Fibroblast of skin of abdomen (primary cell): ENCODE measurements around the gene NDST3. TPM values are rescaled to one million over a fixed set of nuclear protein-coding genes. Genes with fewer than 3 reads are reported as not detected.
A peak's percentile ranks its signal among the peaks of the same experiment; 100 is the strongest.

Experiments
- DNase-seq: peaks from one replicate; pipeline ENCODE4 v3.0.0-alpha.2; 2013
- polyA plus RNA-seq, 2 experiments: library from polyadenylated mRNA; unstranded; fragments of 120-200 nt; gene quantifications; one replicate each; pipeline ENCODE4 v1.2.1, GENCODE V29; 2013; ENCODE audit not compliant: insufficient read length in 2 of 2

The NDST3 gene
- polyA plus RNA-seq (2013, experiment 1 of 2; ENCODE audit: insufficient read length) = 0.12 TPM
- 0.16 TPM for polyA plus RNA-seq (2013, experiment 2 of 2; ENCODE audit: insufficient read length)

DNA sequence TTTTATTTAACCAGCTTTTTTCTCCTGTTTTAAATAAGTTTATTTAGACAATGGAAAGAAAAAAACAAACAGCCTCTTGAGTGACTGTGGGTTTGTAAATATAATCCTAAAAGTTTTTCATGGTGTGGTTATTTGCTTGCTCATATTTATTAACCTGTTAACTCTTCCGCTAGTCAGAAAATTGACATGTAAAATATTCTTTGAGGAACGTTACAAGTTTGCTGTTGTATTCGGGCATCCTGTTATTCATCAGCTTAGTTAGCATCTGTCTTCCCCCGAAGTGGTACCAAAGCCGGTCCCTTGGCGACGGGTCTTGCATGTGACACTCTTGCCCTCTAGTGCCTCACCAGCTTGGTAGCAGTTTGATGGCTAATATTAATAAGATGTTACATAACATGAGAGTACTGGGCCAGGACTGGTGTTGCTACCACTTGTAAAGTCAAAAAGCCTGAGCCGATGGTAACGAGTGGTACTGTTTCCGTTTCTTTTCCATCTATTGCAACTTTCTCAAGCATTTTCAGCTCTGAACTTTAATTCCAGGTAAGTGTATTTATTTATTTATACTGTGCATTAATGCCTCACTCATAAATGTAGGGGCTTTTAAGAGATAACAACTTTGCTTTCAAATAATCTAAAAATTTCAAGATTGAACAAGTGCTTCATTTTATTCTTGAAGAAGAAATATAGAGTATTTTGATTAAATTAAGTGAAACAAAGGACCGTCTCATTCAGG, at the start of gene NDST3:
Gene NDST3 (plus strand): TSS at position 434 of the 733 bp plus-strand sequence. CDS start 19,425 bp downstream, outside the sequence.
- DNase-seq = peak; percentile 78

- no peak for DNase-seq
Measured at GRCh38 chr4:117986321-117986720, 48.0 kb upstream of the NDST3 start.

GRCh38 chr4:117987464-117987863, 46.8 kb upstream of the NDST3 start:
- DNase-seq = no peak

DNA sequence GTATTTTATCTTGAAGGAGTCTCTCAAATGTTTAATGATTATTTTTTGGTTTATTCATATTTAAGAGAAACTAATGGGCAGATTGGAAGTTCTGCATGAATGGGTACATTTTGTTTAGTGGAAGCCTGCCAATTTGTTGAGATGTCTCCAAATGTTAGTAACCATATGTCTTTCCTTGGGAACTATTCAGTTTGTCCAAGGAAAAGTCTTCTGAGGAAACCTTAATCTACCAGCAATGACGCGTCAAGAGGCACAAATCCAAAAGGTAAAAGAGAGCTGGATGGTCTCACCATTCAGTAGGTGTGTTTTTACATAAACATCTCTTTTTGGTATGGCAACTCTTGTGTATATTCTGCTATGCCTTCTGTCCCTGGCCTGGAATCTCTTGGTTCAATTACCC, 37.4 kb upstream of the NDST3 start:
- DNase-seq = no peak

DNA sequence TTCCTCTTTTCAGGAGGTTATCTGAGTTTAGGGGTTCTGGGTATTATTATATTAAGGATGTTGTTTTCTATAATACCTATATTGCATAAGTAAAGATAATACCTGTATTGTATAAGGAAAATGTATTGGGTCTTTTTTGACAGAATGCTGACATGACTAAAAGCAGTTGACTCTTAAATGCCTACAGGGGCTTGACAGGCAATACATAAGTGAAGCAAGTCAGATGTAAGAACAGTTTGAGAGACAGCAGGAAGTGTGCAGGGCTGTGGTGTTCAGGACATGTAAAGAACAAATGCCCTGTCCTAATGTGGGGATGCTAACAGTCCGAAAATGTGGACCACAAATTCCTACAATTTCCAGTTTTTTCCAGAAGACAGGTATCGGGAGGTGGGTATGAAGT, 30.2 kb upstream of the NDST3 start:
- no peak for DNase-seq

GRCh38 chr4:118005883-118006282, 28.4 kb upstream of the NDST3 start:
- DNase-seq = no peak

DNA sequence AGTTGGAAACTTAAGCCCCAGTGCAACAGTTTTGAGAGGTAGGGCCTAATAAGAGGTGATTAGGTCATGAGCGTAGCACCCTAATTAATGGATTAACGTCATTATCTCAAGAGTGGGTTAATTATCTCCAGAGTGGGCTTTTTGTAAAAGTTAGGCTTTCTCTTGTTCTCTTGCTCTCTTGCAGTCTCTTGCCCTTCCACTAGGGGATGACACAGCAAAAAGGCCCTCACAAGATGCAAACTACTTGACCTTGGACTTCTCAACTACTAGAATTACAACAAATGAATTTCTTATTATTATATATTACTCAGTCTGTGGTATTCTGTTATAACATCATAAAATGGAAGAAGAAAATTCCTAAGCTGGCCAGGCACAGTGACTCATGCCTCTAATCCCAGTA, 22.1 kb upstream of the NDST3 start:
- peak; percentile 9 for DNase-seq

DNA sequence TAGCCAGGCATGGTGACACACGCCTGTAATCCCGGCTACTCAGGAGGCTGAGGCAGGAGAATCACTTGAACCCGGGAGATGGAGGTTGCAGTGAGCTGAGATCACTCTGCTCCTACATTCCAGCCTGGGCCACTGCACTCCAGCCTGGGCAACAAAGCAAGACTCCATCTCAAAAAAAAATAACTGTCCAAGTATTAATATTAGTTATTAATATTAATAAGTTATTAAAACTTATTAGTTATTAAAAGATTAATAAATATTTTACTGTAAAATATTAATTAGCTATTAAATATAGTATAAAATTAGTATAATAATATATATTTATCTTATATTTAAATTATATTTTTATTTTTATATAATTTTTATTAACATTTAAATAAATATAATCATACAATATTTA, 19.5 kb upstream of the NDST3 start:
- no peak for DNase-seq

- no peak for DNase-seq
Measured at GRCh38 chr4:118018381-118019145, 15.7 kb upstream of the NDST3 start.

DNA sequence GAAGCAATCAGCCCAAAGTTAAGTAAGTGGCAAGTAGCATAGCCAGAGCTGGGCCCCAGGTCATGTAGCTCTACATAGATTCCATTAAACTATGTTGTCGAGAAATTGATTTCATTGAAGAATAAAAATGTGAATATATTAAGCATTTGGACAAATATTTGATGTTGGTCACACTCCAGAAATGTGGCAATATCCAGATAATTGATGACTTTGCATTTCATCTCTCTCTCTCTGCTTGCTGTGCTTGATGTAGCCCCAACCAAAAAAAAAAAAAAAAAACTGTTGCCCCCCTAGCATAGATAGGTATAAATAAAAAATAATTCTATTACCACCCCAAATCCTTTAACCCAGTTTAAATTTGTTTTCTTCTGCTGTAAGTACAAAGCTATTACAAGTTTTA, 7.5 kb upstream of the NDST3 start:
- DNase-seq = no peak

GRCh38 chr4:118029224-118029623, 5.1 kb upstream of the NDST3 start:
- DNase-seq = no peak

DNA sequence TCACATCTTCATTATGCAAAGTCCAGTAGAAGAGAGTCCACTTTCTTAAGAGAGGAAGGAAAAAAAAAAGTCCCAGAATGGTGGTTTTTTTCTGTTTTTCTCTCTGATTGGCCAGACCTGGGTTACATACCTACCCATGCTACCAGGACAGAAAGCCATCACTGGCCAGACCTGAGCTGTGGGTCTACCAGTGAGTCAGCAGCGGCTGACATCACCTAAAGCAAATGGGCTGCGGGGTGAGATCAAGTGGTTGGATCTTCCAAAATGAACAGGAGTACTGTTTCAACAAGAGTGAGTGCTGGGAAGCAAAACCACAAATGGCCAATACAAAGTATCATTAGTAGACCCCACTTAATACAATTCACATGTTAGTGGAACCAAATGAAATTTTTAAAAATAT, 1.6 kb upstream of the NDST3 start:
- DNase-seq = peak; percentile 24

DNA sequence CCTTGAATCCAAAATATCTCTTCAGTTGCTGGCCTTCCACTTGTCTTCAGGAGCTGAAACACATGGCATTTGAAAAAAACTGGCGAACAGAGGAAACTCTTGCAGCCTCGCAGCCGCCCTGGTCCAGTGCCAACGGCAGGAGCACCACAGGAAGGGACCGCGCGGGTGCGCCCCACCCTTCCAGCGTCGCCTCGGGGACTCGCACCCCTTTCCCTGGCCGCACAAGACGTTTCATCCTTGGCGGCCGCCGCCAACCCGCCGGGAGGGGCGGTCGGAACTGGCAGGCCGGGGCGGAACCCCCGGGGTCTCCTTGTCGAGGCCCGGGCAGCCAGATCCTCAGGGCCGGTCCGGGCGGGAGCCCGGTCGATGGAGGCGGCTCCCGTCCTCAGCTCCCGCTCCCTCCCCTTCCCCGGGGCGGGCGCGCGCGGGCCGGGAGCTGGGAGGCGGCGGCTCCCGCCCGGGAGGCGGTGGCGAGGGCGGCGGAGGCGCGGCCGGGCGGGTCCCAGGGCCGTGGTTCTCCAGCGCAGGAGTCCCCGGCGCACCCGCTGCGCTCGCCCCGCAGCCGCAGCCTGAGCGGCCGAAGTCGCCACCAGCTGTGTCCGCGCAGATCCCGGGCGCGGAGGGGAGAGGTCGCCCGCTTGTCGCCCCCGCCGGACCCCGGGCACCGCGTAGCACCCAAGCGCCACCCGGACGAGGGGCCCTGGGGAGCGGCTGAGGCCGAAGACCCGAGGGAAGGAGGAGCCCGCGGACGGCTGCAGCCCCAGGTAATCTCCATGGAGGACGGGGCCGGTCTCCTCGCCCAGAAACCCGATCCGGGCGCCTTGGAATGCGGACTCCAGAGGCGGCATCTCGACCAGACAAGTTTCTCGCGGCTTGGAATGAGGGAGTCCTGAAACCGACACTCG, 886 bp upstream of the NDST3 start:
- peak; percentile 58 for DNase-seq

DNA sequence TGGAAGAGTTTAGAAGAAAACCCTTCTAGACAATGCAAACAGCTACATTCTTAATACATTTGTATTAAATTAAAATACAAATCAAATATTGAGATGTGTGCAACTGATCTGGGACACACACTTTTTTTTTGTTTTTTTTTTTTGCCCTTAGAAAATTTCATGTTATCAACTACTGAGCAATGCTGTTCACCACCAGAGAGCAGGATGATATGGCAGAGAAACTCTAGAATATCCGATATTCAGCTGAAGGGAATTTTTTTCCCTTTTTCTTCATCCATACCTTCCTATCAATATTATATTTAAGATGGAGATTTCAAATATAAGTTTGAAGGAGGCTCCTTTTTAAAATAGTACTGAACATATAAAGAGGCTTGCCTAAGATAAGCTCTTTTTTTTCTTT, 1.0 kb downstream of the NDST3 start:
- no peak for DNase-seq

GRCh38 chr4:118036336-118036735, 2.0 kb downstream of the NDST3 start:
- DNase-seq = no peak

DNA sequence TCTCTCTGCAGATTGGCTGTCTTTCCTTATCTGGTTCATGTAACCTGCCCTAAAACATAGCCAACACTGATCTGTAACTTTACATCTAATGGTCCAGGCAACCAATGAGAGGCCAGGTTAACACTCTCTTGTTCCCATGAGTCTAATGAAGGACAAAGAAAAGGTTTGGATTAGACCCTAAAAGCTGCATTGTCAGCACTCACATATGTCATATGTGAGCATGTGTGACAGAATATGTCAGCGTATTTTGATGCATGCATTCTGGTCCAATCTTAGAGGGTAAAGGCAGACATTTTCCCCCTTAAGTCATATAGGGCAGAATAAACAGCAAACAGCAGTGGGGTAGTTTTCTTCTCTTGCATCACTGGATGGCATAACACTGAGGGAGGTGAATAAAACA, 3.7 kb downstream of the NDST3 start:
- DNase-seq = no peak

DNA sequence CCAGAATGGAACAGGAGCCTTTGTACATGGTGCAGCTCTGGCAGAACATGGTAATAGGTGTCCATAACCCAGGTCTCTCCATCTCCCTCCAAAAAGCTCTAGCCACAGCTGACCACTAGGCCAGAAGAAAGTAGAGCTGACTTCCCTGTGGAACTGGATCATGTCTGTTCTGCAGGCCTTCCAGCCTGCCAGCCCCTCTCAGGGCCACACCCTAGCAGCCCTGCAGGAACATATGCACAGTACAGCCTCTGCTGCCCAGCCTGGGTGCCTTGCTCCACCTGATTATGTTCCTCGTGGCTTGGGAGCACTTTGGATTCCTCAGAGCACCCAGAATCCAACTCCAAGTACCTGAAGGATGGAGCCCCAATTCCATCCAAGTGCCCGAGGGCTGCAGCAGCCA, 12.0 kb downstream of the NDST3 start:
- no peak for DNase-seq

DNA sequence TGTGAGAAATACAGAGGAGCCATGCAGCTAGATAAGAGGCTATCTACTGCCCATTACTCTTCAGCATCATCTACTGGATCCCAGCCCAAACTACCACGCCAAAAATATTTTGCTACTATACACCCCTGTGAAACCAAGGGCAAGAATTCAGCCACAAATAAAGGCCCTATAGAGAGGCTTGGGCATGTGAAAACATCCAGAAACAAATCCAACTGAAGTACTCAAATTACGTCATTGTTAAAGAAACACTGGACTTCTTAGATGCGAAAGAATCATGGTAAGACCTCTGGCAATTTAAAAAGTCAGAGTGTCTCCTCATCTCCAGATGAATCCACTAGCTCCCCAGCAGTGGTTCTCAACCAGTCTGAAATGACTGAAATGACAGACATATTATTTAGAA, 12.8 kb downstream of the NDST3 start:
- DNase-seq = no peak

GRCh38 chr4:118058955-118059354, 24.7 kb downstream of the NDST3 start:
- DNase-seq = no peak

DNA sequence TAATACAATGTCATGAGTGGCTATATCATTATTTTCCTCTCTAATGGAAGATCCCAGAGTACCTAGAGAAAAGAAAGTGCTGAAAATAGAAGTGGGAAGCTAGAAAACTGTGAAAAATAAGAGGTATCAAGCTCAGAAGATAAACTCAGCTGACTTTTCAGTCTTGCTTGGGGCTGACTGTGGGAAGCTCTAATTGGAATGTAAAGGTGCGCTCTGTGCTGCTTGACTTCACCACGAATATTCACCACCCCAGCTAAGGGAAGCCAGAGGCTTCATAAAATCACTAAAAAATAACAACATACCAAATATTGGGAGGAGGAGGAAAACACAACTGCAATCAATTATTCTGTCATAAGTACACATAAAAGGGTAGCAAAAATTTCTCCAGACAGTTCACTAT, 25.1 kb downstream of the NDST3 start:
- no peak for DNase-seq

- peak; percentile 35 for DNase-seq
Measured at GRCh38 chr4:118076958-118077766, 42.9 kb downstream of the NDST3 start.

- DNase-seq = no peak
Measured at GRCh38 chr4:118077767-118078105, 43.5 kb downstream of the NDST3 start.
